Measurements from ENCODE around the gene AQP12B. TPM values are rescaled to one million over a fixed set of nuclear protein-coding genes. Genes with fewer than 3 reads are reported as not detected.

Gene AQP12B
- total and polyA plus RNA-seq, 2 donors from 2014 or later: not detected

DNA sequence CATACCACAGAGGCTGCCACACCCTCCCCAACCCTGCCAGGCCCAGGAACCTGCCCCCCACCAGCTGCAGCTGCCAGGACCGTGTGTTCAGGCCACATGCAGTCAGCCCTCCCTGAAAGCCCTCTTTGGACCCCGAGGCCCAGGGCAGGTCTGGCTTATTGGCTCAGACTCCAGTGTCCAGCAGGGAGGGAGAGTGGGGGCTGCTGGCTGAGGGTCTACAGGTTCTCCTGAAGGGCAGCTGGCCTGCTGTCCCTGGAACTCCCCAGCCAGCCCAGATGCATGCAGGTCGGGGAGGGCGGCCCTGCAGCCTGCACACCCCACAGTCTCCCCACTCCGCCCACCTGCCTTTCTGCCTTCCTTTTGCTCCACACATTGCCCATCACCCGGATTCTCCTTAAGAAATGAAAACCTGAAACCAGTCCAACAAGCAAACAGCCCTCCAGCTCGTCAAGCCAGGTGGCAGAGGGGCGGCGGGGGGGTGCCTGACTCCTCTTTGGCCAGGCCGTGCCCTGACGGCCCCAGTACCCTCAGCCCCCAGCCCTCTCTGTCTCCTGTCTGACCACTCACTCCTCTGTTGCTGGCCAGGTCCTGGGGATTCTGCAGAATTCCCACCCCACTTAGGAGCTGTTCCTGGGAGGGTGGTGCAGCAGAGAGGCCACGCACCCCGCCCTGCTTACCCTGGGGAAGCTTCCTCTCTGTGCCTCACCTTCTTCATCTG lies 39.4 kb downstream of the AQP12B start:
- H3K27me3 ChIP-seq (ENCODE audit: control insufficient read depth, insufficient read depth, low read length): no peaks in the 10 kb centered on the region
- intact Hi-C loops (cut with DNase I): no loop called here

DNA sequence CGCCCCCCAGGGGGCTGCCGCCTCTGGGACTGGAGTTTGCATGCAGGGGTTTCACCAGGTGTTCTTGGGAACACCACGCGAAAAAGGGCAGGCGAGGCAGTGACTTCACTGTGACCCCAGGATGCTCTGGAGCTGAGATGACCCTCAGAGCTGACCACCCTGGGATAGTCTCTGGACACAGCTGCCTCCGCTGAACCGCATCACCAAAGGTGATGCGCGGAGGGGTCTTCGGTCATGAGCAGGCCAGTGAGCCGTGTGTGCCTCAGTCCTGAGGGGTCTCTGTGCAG lies 39.9 kb downstream of the AQP12B start:
- no peaks in the 10 kb centered on the region for H3K27me3 ChIP-seq (ENCODE audit: control insufficient read depth, insufficient read depth, low read length)
- TF ChIP-seq, protein P1, sequence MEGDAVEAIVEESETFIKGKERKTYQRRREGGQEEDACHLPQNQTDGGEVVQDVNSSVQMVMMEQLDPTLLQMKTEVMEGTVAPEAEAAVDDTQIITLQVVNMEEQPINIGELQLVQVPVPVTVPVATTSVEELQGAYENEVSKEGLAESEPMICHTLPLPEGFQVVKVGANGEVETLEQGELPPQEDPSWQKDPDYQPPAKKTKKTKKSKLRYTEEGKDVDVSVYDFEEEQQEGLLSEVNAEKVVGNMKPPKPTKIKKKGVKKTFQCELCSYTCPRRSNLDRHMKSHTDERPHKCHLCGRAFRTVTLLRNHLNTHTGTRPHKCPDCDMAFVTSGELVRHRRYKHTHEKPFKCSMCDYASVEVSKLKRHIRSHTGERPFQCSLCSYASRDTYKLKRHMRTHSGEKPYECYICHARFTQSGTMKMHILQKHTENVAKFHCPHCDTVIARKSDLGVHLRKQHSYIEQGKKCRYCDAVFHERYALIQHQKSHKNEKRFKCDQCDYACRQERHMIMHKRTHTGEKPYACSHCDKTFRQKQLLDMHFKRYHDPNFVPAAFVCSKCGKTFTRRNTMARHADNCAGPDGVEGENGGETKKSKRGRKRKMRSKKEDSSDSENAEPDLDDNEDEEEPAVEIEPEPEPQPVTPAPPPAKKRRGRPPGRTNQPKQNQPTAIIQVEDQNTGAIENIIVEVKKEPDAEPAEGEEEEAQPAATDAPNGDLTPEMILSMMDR (IDR thresholded peaks at IDR 0.05; ENCODE audit: borderline replicate concordance, extremely low read depth, insufficient read depth): no peak
- no peaks in the 10 kb centered on the region for H3K9me3 ChIP-seq (ENCODE audit: control insufficient read depth in 2 of 3, insufficient read depth in 1 of 3, low read length in 3 of 3)
- H3K9ac ChIP-seq (ENCODE audit: low read length in 3 of 3): no peak overlapping the region
- H3K36me3 ChIP-seq (ENCODE audit: control insufficient read depth in 2 of 3, insufficient read depth in 3 of 3, low read length in 3 of 3): no peaks in the 10 kb centered on the region
- no peak overlapping the region for H3K27ac ChIP-seq (ENCODE audit: low read depth in 2 of 2, low read length in 2 of 2)
- no peaks in the 10 kb centered on the region for H3K4me1 ChIP-seq (ENCODE audit: control insufficient read depth in 2 of 3, insufficient read depth in 2 of 3, low read depth in 1 of 3, low read length in 3 of 3)
- FAIRE-seq: no peak
- intact Hi-C loops (cut with DNase I): no loop called here
- no peak overlapping the region for H3K4me3 ChIP-seq (ENCODE audit: low read length in 3 of 3)
- DNase-seq: peak in 1 of 5 donors; percentile 55

More for the DNA sequence above, 39.4 kb downstream of the AQP12B start:
- Histone ChIP-seq H3K9ac (ENCODE audit: low read length in 3 of 3) (no peak overlapping the region), H3K4me1 (ENCODE audit: control insufficient read depth in 2 of 3, insufficient read depth in 2 of 3, low read depth in 1 of 3, low read length in 3 of 3) (no peaks in the 10 kb centered on the region), H3K9me3 (ENCODE audit: control insufficient read depth in 2 of 3, insufficient read depth in 1 of 3, low read length in 3 of 3) (no peaks in the 10 kb centered on the region), H3K36me3 (ENCODE audit: control insufficient read depth in 2 of 3, insufficient read depth in 3 of 3, low read length in 3 of 3) (no peaks in the 10 kb centered on the region), H3K4me3 (ENCODE audit: low read length in 3 of 3) (no peak overlapping the region), H3K27ac (ENCODE audit: low read depth in 2 of 2, low read length in 2 of 2) (no peak overlapping the region)
- DNase-seq: peak in 1 of 5 donors; percentile 56
- FAIRE-seq: no peak
- TF ChIP-seq, protein P1 (IDR thresholded peaks at IDR 0.05; ENCODE audit: borderline replicate concordance, extremely low read depth, insufficient read depth): no peak

DNA sequence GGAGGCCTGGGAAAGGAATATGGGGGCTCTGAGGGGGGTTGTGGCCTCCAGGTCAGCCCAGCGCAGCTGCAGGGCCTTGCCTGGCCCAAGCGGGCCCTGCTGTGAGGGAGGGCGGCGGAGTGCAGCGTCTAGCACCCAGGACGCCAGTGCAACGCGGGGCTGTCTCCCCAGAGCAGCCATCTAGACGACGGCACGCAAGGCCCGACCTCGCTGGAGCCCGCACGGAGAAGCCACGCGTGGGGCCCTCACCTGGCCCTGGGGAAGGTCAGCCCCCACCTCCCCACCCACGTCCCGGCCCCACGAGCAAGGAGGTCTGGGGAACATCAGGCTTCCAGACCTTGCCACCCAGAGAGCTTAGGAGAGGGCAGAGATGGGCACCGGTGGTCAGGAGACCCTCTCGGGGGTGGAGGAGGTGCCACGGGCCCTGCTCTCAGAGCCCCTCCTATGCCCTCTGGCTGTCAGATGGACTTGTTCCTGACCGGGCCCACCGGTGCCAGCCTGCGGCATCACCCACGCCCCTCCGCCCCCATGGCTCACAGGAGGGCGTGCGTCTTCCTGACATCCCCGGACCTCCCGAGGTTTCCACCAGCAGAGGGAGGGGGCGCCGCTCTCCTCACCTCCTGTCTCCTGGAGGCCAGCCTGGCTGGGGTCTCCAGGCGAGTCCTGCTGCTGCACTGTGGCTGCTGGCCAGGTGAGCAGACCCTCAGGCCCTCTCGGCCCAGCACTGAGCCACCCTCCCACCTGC lies 40.5 kb downstream of the AQP12B start:
- H3K27me3 ChIP-seq (ENCODE audit: control insufficient read depth, insufficient read depth, low read length): no peaks in the 10 kb centered on the region
- H3K4me3 ChIP-seq (ENCODE audit: low read length in 3 of 3): no peak overlapping the region
- TF ChIP-seq, protein P1 (IDR thresholded peaks at IDR 0.05; ENCODE audit: borderline replicate concordance, extremely low read depth, insufficient read depth): no peak
- intact Hi-C loops (cut with DNase I): no loop called here
- no peaks in the 10 kb centered on the region for H3K36me3 ChIP-seq (ENCODE audit: control insufficient read depth in 2 of 3, insufficient read depth in 3 of 3, low read length in 3 of 3)
- H3K27ac ChIP-seq (ENCODE audit: low read depth in 2 of 2, low read length in 2 of 2): no peak overlapping the region
- peak in 2 of 5 donors; percentile 33 to 70 for DNase-seq
- H3K9me3 ChIP-seq (ENCODE audit: control insufficient read depth in 2 of 3, insufficient read depth in 1 of 3, low read length in 3 of 3): no peaks in the 10 kb centered on the region
- H3K4me1 ChIP-seq (ENCODE audit: control insufficient read depth in 2 of 3, insufficient read depth in 2 of 3, low read depth in 1 of 3, low read length in 3 of 3): no peaks in the 10 kb centered on the region
- no peak overlapping the region for H3K9ac ChIP-seq (ENCODE audit: low read length in 3 of 3)
- no peak for FAIRE-seq
